ENCODE data around the gene GINS3. TPM values are rescaled to one million over a fixed set of nuclear protein-coding genes. Genes with fewer than 3 reads are reported as not detected.
A peak's percentile ranks its signal among the peaks of the same experiment; 100 is the strongest.

Gene GINS3
- total RNA-seq, 1 donor, result 4.3 TPM

- no peak for DNase-seq (ENCODE audit: low read depth in 2 of 3, low spot score in 2 of 3)
These were observed 29.3 kb downstream of the GINS3 start for GRCh38 chr16:58421529-58421928.

GRCh38 chr16:58422809-58423208 is 30.5 kb downstream of the GINS3 start:
- DNase-seq (ENCODE audit: low read depth in 2 of 3, low spot score in 2 of 3), result no peak

DNA sequence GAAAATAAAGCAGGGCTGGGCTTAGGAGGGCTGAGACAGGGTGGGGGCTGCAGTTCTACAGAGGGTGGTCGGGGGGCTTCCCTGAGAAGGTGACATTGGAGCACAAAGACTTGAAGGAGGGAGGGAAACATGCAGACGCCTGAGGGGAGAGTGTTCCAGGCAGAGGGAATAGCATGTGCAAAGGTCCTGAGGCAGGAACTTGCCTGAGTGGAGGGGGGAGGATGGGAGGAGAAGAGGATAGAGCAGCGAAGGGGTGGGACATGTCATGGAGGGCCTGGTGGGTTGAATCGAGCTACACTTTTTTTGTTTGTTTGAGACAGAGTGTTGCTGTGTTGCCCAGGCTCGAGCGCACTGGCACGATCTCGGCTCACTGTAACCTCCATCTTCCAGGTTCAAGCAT is 33.0 kb downstream of the GINS3 start:
- no peak for DNase-seq (ENCODE audit: low read depth in 2 of 3, low spot score in 2 of 3)

DNA sequence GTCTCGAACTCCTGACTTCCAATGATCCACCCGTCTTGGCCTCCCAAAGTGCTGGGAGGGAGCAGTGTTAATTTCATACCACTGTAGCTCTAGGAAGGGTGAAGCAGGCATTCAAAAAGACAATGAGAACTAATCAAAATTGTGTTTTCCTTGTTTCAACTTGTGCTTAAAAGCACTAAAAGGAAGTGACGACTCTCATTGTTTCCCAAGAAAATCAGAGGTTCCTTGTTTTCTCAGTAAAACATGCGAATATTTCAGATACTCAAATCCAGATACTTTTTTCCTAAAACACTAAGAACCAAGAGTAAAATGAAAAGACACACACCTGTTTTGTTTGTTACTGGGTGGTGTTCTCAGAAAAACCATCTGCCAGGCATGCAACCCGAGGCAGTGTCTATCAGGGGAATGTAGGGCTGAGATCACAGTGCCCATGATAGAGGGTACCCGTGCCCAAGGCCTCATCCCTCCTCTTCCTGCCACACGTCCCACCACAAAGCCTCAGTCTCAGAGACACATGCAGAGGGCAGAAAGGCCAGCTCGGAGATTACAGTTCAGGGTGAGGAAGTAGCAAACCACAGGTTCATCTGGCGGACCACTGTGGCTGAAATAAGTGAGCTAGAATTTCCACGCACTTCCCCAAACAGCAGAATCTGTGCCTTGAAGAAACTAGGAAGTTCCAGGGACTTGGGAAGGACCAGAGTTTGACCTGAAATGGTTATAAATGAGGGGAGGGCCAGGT is 33.7 kb downstream of the GINS3 start:
- peak in 2 of 3 donors; percentile 88 to 96 for DNase-seq (ENCODE audit: low read depth in 2 of 3, low spot score in 2 of 3)

DNA sequence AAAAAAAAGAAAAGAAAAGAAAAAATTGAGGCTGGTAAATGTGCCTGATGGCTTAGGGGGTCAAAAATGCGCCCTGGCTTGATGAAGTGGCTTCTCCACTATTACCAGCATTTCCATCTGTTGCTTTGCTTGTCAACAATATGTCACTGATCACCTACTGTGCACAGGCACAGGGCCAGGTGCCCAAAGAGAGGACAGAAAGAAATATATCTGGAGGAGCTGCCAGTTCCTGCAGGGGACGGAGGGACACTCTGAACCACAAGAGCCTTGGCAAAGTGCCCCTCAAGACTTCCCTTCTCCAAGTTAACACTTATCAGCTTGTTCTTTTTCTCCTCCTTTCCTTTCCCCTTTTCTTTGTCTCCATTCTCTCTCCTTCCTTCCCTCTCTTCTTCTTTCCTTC is 34.7 kb downstream of the GINS3 start:
- DNase-seq (ENCODE audit: low read depth in 2 of 3, low spot score in 2 of 3), result no peak

DNA sequence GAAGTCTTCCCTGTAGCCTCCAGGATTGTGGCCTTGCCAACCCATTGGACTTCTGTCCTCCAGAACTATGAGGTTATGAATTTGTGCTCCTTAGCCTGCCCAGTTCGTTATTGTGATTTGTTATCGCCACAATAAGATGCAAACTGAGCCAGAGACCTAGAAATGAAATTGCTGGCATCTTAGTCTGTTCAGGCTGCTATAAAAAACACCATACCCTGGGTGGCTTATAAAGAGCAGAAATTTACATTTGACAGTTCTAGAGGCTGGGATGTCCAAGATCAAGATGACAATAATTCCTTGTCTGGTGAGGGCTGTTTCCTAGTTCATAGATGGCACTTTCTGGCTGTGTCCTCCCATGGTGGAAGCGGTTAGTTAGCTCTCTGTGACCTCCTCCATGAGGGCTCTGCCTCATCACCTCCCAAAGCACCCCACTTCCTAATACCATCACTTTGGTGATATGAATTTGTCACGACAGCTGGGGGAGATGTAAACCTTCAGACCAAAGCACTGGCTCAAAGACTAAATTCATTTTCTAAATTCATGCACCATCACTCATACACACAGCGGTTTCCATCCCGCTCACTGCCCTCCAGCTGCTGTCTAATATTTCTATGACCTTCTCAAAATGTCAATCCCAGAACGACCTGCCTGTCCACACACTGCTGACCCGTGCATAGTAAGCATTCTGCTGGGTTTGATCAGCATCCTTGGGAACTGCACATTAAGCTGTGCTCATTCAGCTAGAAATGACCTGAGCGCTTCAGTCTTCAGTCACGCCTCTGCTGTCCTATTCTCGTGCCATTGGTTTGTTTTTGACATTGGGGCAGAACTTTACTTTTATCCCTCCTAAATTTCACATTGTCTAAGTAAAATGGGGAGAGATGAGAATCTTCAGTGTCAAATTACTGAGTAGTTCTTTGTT is 36.6 kb downstream of the GINS3 start:
- DNase-seq (ENCODE audit: low read depth in 2 of 3, low spot score in 2 of 3), result no peak

DNA sequence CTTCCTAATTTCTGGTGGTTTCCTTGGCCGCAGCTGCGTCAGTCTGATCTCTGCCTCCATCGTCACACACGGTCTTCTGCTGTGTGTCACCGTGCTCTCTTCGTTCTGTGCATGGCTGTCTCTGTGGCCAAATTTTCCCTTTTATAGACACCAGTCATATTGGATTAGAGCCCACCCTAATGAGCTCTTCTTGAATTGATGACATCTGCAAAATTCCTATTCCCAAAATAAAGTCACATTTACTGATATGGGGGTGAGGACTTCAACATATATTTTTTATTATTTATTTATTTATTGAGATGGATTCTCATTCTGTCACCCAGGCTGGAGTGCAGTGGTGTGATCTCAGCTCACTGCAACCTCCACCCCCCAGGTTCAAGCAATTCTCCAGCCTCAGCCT is 38.4 kb downstream of the GINS3 start:
- no peak for DNase-seq (ENCODE audit: low read depth in 2 of 3, low spot score in 2 of 3)

DNA sequence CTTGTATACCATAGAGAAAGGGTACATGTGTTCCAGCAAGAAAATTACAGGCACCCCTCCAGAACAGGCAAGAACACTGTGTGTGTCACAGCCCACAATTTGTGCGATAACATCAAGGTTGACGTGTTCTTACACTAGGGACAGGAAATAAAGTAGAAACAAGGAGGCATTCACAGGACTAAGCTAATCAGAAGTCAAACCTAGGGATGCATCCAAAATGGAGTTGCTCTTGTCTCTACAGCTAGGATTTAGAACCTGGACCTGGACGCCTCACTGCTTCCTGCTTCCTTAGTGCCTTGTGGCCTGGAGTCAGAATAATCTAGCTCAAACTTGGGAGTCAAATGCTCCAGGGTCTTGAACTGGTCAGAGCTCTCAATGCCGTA is 41.3 kb downstream of the GINS3 start:
- DNase-seq (ENCODE audit: low read depth in 2 of 3, low spot score in 2 of 3), result no peak

DNA sequence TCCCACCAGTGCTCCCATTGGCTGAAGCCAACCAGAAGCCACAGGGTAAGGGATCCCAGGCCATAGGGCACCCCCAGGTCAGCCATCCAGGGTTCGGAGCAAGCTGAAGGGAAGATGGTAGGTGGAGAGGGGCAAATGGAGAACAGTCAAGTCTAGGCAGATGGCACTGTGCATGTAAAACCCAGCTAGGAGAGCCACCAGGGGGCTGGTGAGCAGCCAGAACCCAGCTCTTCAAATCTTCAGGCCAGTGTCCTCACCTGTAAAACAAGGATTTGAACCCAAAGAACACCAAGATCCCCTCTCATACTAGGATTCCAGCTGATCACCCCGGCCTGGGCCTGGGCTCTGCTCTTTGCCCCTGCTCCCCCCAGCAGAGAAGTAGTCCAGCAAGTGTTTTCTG is 43.5 kb downstream of the GINS3 start:
- DNase-seq (ENCODE audit: low read depth in 2 of 3, low spot score in 2 of 3), result no peak

DNA sequence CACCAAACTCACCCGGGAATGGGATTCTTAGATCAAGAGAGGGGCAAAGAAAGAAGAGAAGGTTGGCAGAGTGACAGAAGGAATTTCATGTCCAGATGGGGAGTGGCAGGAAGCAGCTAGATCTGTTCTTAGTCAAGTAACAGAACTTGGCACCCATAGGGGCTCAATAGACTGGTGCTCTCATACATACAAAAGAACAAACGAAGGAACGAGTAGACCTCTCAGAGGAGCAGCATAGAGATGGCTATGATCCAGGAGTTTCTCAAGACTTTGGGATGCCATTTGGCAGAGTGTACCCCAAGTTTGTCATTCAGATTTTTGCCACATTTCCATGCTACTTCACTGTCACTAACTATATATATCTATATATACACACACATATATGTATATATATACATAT is 47.9 kb downstream of the GINS3 start:
- DNase-seq (ENCODE audit: low read depth in 2 of 3, low spot score in 2 of 3), result no peak

DNA sequence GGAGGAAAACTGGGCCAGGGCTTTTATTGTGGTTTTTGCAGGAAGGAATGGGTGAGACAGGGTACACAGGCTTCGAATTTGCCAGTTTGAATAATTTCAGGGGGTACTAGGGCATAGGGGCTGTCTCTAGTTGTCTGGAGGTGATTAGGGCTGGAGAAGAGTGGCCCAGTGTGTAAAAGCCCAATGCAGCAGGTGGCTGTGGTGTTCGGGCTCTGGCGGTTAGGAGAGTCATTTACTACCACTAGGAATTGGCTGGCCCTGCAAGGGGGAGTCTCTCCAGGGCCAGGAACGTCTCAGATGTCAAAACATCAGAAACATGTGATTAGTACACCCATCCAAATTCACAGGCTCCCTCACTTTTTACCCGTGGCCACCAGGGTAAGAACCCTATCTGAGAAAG is 50.3 kb downstream of the GINS3 start:
- no peak for DNase-seq (ENCODE audit: low read depth in 2 of 3, low spot score in 2 of 3)

- no peak for DNase-seq (ENCODE audit: low read depth in 2 of 3, low spot score in 2 of 3)
These were observed 51.5 kb downstream of the GINS3 start for GRCh38 chr16:58443783-58444182.

DNA sequence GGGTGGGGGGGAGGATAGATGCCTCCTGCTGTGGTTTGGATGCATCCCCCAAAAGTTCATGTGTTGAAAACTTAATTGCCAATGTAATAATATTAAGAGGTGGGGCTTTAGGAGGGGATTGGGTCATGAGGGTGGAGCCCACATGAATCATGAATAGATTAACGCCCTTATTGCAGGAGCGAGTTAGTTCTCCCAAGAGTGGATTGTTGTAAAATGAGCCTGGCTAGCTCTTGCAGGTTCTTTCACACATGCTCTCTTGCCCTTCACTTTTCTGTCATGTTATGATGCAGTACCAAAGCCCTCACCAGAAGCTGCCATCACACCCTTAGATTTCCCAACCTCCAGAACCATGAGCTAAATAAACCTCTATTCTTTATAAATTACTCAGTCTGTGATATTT is 52.0 kb downstream of the GINS3 start:
- no peak for DNase-seq (ENCODE audit: low read depth in 2 of 3, low spot score in 2 of 3)

- no peak for DNase-seq (ENCODE audit: low read depth in 2 of 3, low spot score in 2 of 3)
These were observed 56.6 kb downstream of the GINS3 start for GRCh38 chr16:58448890-58449289.

DNA sequence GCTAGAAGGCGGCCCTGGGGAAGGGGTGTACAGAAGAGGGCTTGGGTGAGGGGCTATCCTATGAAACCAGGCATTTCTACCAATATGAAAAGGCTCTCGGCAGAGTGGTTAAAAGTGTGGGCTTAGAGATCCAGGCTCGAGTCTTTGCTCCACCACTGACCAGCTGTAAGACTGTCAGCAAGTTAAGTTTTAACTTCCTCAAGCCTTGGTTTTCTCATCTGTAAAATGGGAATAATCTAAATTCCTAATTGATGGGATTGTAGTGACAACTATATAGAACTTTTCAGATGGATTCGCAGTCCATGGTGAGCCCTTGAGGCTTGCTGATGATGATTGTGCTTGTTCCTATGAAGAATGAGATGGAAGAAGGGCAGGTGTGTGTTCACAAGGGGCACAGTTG is 57.0 kb downstream of the GINS3 start:
- DNase-seq (ENCODE audit: low read depth in 2 of 3, low spot score in 2 of 3), result no peak

DNA sequence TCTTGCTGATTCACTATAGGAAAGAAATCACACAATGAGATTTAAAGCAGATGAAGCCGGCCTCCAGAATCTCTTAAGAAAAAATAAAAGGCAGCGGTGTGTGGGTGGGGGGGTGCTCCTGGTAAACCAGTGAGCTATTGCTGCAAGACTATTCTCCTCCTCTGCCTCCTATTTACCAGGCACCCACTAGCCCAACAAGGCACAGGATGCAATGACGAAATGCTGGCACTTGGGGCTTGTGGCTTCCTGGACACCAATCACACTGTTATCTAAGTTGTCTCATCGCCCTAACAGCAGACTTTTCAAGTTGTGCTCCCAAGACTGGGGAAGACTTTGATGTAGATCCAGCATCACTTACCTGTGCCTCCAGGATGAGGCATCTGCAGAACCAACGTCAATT is 57.5 kb downstream of the GINS3 start:
- peak in 1 of 3 donors; percentile 59 for DNase-seq (ENCODE audit: low read depth in 2 of 3, low spot score in 2 of 3)

- no peak for DNase-seq (ENCODE audit: low read depth in 2 of 3, low spot score in 2 of 3)
These were observed 58.3 kb downstream of the GINS3 start for GRCh38 chr16:58450590-58450989.

DNA sequence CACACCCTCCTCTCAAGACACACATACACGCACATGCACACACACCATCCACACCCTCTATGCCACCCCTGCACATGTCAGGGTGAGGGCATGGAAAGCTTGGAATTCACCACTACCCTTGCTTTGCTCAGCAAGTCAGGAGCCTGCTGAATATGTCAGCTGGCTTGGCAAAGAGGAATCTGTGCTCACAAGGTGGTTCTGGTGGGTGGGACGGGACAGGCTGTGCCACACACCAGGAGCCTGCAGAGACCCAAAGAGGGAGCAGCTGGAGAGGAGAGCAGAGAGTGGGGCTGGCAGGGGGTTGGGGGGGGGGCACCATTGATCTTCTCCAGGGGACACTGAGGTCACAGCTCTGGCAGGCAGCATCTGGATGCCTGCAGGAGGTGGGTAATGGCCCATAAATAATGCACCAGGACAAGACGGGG is 59.0 kb downstream of the GINS3 start:
- DNase-seq (ENCODE audit: low read depth in 2 of 3, low spot score in 2 of 3), result no peak

DNA sequence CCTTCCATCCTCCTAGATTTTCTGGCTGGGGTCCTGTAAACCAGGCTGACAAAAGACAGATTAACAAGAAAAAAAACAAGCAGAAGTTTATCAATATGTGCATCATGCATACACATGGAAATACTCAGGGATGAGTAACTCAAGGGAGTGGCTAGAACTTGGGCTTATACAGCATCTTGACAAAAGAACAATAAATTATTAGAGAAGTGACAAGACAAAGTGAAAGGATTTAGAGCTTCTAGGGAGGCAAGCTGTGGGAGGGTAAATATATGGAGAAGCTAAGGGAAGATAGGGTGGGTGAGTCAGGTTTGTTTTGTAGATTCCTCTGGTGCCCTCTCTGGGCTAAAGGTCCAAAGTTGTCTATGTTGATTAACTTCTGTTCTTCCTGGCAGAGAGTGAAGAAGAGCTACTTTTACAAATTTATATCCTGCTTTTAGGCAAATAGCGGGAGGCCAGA is 59.7 kb downstream of the GINS3 start:
- no peak for DNase-seq (ENCODE audit: low read depth in 2 of 3, low spot score in 2 of 3)

DNA sequence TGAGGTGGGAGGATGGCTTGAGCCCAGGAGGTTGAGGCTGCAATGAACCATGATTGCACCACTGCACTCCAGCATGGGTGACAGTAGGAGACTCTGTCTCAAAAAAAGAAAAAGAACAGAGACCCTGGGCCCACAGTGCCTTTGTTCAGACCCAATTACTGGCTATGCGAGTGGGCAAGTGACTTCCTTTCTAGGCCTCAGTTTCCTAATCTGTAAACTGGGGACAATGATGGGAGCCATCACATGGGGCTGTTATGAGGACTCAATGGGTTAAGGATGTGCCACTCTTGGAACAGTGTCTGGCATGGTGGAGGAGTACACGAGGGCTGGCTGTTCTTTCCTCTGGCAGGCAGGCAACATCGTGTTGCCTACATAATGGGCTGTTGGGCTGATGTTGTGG is 60.4 kb downstream of the GINS3 start:
- no peak for DNase-seq (ENCODE audit: low read depth in 2 of 3, low spot score in 2 of 3)

- DNase-seq (ENCODE audit: low read depth in 2 of 3, low spot score in 2 of 3), result no peak
These were observed 61.9 kb downstream of the GINS3 start for GRCh38 chr16:58454178-58454577.

DNA sequence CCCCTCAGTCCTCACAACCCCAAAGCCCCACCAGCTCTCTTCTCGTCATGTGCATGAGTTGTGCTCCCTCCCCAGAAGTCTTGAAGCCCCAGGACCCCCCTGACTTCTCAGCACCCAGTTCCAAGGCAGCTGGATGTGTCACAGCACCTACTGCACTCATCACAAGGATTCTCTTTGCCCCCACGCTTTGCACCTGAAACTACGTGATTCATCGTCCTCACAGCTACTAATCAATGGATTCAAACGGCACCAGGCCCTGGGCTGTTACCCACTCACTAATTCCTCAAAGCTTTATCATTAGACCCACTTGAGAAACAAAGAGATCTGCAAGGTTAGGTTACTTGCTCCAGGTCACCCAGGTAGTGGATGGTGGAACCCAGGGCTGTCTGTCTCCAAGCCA is 62.6 kb downstream of the GINS3 start:
- DNase-seq (ENCODE audit: low read depth in 2 of 3, low spot score in 2 of 3), result no peak

Data from hematopoietic multipotent progenitor cell (in vitro differentiated cells).